GM10248 (cell line): ENCODE results near the gene SYT9.

Experiments
- CTCF ChIA-PET: fragments of 300-600 bp; sonication (Branson Sonifier 250); formaldehyde crosslinking; extraction: SDS; loops from one replicate; lab custom pipeline; 2021; ENCODE audit warnings: antibody characterized with exemption; lab: Yijun Ruan, JAX
- POLR2A ChIA-PET: fragments of 350-650 bp; sonication (Branson Sonifier 250); formaldehyde crosslinking; extraction: SDS; loops from one replicate; lab custom pipeline; 2020; ENCODE audit warnings: antibody characterized with exemption; lab: Yijun Ruan, JAX
- DNase-seq: peaks from one replicate; pipeline ENCODE4 v3.0.0; 2012; ENCODE audit errors: extremely low spot score
- TF ChIP-seq, protein P1 (sequence below): IDR thresholded peaks from 2 replicates; pipeline ENCODE4 v1.5.1; 2012; ENCODE audit warnings: mild to moderate bottlenecking, low read depth; ENCODE audit errors: extremely low read depth, missing control alignments, control extremely low read depth

Gene SYT9

DNA sequence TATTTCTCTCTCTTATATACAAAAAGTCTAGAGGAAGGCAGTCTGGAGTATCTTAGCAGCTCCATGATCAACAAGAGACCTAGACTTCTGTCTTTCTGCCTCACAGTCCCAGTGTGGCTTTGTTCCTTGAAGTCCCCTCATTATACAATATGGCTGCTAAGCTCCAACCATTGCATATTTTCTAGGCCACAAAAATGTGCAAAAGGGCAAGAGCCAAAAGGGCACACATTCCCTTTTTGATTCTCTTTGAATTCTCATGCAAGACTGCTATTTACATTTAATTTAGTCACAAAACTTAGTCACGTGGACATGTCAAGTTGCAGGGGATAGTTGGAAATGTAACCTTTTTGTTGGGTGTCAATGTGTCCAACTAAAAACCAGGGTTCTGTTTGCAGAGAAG, 169.4 kb downstream of the SYT9 start:
- TF ChIP-seq, protein P1, sequence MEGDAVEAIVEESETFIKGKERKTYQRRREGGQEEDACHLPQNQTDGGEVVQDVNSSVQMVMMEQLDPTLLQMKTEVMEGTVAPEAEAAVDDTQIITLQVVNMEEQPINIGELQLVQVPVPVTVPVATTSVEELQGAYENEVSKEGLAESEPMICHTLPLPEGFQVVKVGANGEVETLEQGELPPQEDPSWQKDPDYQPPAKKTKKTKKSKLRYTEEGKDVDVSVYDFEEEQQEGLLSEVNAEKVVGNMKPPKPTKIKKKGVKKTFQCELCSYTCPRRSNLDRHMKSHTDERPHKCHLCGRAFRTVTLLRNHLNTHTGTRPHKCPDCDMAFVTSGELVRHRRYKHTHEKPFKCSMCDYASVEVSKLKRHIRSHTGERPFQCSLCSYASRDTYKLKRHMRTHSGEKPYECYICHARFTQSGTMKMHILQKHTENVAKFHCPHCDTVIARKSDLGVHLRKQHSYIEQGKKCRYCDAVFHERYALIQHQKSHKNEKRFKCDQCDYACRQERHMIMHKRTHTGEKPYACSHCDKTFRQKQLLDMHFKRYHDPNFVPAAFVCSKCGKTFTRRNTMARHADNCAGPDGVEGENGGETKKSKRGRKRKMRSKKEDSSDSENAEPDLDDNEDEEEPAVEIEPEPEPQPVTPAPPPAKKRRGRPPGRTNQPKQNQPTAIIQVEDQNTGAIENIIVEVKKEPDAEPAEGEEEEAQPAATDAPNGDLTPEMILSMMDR, result no peak
- DNase-seq, result no peak
- POLR2A ChIA-PET, result no interaction called here
- CTCF ChIA-PET, result interaction anchor here (1.7 kb wide), 1 partner anchor 11 kb away, joined by 6 read pairs; no protein-coding TSS in a partner anchor

DNA sequence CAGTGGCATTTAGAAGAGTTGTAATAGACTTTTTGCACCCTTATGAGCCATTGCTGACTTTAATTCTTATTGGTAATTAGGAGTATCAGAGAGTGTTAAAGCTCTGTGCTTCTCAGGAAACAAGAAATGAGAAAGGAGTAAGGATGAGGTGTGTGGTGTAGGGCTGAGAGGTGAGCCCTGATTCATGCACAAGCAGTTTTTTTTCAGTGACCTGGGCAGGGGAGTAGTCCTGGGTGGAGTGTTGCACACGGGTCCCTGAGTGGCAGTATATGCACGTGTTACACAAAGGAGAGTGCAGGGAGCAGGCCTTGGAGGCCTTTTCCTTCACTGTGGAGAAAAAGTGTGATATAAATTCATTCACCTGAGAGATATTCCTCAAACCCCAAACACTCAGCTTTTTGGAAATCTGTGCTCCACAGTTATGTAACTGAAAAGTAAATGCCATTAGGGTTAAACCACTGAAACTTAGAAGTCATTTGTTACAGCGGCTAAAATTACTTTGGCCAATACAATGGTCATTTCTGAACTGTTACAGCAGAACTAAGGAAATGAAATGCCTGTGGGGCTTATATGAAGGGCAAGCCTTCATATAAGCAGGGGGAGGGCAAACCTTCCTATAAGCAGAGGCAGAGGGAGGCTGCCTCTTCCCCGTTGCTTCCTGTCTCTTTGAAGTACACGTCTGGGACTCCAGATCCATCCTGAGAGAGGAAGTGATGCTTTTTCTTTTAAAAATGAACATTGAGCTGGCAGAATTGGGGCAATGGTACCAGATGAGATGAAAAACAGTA, 171.0 kb downstream of the SYT9 start:
- ChIA-PET POLR2A (no interaction called here), CTCF (interaction anchor here (1.0 to 2.0 kb wide), 5 partner anchors 10 to 38 kb away, joined by 3 to 6 read pairs (median 3); no protein-coding TSS in a partner anchor)
- no peak for DNase-seq
- TF ChIP-seq, protein P1, result no peak

DNA sequence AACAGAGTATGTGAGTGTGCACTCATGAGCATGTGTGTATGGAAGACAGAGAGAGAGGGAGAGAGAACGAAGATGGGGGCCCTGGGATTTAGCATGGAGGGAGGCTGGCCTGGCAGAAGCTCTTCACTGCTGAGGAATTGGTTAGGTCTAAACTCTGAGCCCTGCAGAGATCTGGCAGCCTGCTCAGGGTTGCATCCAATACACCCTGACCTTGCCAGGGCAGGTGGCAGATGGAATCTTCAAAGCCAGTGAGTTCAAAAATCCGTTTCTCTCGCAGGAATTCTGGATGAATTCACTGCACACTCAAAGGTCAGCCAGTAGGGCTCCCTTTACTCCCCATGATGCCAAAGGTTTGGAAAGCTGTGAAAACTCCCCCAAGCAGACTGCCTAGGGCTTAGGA, 172.2 kb downstream of the SYT9 start:
- CTCF ChIA-PET, result interaction anchor here (1.0 to 1.5 kb wide), 2 partner anchors 36 to 326 kb away, joined by 3 read pairs; no protein-coding TSS in a partner anchor
- POLR2A ChIA-PET, result no interaction called here
- TF ChIP-seq, protein P1, result no peak
- DNase-seq, result no peak

DNA sequence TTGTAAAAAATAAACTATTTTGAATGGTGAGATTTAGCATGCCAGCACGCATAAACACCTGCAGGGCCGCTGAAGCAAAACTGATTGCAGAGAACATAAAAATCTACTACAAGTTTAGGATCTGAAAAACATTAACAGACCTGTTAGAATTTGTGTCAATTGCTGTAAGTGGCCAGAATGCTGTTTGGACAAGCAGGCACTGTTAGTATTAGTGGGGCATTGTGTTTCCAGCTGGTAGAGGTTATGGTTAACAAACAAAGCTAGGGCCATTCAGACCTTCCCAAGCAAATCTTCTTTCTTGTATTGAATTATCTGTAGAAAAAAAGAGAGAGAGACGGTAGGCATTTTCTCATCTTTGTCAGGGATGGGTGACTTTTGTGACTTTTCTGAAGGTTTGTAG, 176.0 kb downstream of the SYT9 start:
- TF ChIP-seq, protein P1, result no peak
- ChIA-PET CTCF (interaction anchor here (1.5 to 7.1 kb wide), 2 partner anchors 9 to 14 kb away, joined by 3 to 50 read pairs; no protein-coding TSS in a partner anchor), POLR2A (no interaction called here)
- DNase-seq, result no peak

DNA sequence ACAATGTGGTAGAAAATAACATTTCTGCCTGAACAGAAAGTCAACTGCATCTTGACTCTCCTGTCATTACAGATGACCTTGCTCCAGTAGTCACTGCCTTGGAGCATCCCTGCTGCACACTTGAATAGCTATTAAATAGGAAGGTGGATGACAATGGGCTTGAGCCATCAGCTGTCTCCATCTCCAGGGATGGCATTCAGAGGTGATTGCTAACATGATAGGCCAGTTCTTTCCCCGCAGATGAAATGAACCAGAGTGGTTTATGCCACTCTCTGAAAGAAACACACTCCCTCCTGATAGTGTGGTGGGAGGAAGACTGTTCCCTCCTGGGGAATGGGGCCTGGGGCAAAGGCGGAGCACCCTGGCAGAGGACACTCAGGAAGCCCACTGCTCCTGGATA, 176.5 kb downstream of the SYT9 start:
- ChIA-PET CTCF (interaction anchor here (1.5 to 7.1 kb wide), 2 partner anchors 9 to 13 kb away, joined by 3 to 50 read pairs; no protein-coding TSS in a partner anchor), POLR2A (no interaction called here)
- TF ChIP-seq, protein P1, result no peak
- DNase-seq, result no peak

DNA sequence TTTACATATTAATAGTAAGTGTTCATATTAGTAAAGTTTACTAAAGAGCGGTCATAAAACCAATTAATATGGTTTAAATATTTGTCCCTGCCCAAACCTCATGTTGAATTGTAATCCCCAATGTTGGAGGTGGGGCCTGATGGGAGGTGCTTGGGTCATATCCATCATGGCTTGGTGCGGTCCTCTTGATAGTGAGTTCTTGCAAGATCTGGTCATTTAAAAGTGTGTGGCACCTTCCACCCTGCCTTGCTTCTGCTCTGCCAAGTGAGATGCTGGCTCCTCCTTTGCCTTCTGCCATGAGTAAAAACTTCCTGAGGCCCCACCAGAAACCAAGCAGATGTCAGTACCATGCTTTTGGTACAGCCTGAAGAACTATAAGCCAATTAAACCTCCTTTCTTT, 178.8 kb downstream of the SYT9 start:
- no peak for DNase-seq
- CTCF ChIA-PET, result interaction anchor here (0.8 to 7.1 kb wide), 2 partner anchors 11 to 13 kb away, joined by 3 to 50 read pairs; no protein-coding TSS in a partner anchor
- POLR2A ChIA-PET, result no interaction called here
- TF ChIP-seq, protein P1, result no peak
